GM19328 (cell line): Measurements from ENCODE around the gene CDK5RAP1.
"Not testable (repeated sequence)": the region's sequence is repeated elsewhere in the genome, so short reads cannot be mapped to it uniquely, and the experiment has no call there.

Experiments
- ATAC-seq: cut with Tn5 transposase; IDR thresholded peaks from one replicate; pipeline ENCODE4 v1.9.1; 2021; ENCODE audit warnings: mild to moderate bottlenecking, moderate library complexity; ENCODE audit not compliant: unreplicated experiment

The CDK5RAP1 gene, protein sequence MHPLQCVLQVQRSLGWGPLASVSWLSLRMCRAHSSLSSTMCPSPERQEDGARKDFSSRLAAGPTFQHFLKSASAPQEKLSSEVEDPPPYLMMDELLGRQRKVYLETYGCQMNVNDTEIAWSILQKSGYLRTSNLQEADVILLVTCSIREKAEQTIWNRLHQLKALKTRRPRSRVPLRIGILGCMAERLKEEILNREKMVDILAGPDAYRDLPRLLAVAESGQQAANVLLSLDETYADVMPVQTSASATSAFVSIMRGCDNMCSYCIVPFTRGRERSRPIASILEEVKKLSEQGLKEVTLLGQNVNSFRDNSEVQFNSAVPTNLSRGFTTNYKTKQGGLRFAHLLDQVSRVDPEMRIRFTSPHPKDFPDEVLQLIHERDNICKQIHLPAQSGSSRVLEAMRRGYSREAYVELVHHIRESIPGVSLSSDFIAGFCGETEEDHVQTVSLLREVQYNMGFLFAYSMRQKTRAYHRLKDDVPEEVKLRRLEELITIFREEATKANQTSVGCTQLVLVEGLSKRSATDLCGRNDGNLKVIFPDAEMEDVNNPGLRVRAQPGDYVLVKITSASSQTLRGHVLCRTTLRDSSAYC

DNA sequence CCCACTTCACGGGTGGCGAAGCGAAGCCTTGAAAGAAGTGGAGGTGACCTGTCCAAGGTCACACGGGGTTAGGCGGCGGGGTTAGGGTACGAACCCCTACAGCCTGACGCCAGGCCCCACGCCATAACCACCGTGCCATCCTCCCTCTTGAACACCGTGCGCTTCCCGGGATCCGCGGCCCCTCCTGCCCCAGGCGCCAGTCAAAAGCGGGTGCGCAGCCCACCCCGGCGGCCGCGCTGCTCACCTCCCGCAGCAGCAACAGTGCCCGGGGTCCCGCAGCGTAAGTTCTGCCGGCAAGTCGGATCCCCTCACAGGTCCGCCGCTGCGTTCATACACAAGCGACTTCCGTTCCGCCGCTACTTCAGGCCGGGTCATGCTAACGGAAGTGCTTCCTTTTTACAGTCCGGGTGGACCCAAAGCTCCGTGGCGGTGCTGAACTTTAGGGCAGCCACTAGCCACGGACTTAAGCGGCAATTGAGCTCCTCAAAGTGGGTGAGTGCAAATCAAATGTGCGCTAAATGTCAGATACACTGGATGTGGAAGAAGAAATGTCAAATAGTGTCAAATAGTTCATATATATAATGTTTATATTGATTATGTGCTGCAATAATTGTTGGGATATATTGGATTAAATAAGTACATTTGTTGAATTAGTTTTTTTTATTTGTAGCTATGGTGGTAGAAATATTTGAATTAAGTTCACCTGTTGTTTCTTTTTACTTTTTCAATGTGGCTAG lies at the start of gene CDK5RAP1:
Gene CDK5RAP1, minus strand, starts transcription at position 336 of the 737 bp plus-strand sequence. CDS start 4,455 bp downstream, outside the sequence.
- ATAC-seq, result peak; percentile 80

DNA sequence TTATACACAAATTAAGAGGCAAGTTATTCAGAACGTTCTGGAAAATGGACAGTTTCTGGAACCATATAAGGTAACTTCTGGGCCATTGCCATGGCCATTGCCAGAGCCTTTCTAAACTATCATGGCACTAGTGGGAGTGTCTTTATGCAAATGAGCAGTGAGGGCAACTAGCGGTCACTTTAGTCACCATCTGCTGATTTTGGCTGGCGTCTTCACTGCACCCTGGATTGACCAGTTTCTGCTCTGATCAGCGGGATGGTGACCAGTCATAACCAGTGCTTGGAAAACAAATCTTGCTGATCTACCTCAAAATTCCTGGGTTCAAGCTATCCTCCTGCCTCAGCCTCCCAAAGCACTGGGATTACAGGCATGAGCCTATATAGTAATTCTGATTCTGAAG lies 49.5 kb upstream of the CDK5RAP1 start:
- no peak for ATAC-seq

DNA sequence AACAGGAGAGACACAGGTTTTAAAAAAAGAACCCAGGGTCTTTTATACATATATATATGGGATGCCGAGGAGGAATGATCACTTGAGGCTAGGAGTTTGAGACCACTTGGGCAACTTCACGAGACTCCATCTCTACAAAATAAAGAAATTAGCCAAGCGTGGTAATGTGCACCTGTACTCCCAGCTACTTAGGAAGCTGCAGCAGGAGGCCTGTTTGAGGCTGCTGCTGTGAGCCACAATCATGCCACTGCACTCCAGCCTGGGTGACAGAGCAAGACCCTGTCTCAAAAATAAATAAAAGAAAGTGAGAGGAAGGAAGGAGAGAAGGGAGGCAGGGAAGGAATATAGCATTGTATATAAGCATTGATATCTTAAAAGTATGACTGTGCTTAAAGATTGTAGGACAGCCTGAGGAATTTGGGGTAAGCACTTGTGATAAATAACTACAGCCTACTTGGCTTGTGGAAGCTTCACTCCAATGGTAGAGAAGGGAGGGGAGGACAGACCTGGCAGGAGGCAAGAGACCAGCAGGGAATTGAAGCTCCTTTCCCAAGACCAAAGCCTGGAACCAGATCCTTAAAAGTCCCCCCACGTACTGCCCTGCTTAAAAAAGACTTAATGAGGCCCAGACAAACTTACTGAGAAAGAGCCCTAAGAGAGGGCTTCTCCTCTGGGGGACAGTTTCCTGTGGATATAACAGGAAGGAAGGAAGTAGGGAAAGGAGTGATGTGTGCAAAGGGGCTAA lies 44.7 kb upstream of the CDK5RAP1 start:
- ATAC-seq, result no peak

DNA sequence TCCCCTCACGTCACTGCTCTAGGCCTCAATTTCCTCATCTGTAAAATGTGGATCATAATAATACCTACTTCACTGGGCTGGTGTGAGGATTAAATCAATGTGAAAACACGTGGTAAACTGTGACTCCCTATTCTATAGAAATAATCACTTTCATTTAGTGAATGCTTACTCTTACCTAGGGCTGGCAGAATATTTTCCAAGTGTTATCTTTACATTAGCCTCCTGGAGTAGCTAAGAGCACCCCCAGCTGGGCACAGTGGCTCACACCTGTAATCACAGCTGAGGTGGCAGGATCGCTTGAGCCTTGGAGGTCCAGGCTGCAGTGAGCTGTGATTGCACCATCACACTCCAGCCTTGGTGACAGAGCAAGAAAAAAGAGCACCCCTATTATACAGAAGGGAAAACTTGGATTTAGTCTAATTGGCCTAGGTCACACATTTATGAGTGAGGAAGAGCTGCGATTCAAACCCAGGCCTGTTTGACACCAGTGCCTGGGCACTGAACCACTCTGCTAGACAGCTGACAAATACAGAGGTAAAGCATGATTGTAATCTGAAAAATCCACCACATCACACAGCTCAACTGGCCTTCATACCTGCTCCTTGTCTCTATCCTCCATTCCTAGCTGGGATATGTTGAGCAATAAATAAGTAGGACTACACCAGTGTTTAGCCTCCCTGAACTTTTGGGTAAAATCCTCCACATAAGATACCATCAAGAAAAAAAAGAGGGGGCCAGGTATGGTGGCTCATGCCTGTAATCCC lies 43.7 kb upstream of the CDK5RAP1 start:
- ATAC-seq, result no peak

DNA sequence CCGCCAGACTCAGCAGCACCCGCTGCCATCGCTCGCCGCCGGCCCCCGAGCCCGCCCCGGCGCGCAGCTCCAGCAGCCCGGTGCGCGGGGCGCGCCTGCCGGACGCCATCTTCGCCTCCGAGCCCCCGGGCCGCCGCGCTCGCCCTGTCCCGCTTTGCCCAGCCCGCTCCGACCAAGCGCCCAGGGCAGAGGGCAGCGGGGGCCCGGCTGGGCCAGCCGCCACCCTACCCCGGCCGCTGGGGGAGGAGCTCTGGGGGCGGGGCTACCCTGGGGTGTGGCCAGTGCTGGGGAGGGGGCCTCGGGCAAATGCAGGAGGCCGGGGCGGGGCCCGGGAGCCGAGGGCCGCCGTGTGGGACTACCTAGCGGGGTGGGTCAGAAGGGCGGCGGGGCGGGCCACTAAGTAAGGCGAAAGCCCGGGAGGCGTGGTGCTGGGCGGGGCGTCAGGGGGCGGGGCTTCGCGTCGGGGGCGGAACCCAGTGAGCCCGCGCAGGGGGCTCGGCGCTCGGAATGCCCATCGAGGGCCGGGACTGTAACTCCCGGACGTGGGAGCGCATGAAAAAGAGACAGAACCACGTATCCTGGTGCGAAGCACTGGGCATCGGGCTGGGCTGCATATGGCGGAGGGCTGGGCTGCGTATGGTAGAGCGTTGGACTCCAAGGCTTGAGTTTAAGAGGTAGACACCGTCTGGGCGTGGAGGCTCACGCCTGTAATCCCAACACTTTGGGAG lies 42.4 kb upstream of the CDK5RAP1 start, which contains the start of gene SNTA1:
Gene SNTA1, minus strand, starts transcription at position 252 of the 728 bp plus-strand sequence. Its CDS starts 143 bp downstream, at position 109.
- peak; percentile 73 for ATAC-seq

DNA sequence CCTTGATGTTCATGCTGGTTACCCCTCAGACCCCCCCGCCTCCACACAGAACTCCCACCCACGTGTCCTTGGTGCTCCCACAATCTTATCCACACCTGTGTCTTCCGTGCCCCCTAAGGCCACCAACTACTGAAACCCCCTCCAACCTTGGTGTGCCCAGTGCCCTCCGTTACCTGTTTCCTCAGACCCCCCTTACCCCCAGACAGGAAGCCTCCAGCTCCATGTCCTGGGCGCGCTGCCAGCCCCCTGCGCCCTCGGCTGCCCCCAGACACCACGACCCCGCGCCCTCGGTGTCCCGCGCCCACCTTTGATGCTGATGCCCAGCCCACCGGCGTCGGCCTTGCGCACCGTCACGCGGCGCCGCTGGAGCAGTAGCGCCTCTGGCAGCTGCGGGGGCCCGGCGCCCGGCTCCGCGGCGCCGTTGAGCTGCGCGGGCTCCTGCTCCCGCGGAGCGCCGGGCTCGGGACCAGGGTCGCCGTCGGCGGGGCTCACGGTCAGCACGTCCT lies 41.7 kb upstream of the CDK5RAP1 start:
- ATAC-seq, result peak; percentile 21

DNA sequence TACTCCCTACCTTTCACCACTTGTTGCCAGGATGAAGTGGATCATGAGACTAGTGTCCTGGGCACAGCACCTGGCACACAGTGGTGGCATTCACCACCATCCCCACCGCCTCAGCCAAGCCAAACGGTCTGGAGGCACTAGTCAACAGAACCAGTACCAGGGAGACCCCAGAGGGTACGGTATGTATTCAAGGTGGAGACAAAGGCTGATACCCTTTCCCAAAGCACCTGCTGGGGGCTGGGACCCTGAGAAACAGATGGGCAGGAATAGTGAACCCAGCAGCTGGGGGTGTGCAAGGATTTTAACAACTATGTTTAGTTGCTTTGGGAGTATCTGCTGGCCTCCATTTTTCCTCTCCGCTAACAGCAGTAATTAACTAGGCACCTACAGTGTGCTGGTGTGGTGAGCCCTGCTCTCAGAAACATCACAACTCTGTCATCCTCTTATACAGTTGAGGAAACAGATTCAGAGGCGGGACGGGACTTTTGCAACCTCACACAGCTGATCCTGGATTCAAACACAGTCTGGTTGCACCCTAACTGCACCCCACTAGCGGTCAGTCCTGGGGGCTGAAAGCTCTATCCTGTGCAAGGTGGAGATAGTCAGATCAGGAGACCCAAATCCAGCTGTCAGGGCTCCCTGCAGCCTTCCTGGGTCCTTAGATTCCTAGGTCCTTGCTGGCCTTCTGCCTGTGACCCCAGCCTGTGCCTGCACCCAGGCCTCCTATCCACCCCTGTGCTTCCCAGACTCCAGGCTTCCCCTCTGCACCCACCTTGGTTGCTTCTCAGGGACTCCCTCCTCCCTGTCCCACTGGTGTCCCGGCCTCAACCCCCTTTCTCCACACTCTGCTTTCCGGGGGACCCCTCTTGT lies 41.1 kb upstream of the CDK5RAP1 start:
- ATAC-seq, result no peak

DNA sequence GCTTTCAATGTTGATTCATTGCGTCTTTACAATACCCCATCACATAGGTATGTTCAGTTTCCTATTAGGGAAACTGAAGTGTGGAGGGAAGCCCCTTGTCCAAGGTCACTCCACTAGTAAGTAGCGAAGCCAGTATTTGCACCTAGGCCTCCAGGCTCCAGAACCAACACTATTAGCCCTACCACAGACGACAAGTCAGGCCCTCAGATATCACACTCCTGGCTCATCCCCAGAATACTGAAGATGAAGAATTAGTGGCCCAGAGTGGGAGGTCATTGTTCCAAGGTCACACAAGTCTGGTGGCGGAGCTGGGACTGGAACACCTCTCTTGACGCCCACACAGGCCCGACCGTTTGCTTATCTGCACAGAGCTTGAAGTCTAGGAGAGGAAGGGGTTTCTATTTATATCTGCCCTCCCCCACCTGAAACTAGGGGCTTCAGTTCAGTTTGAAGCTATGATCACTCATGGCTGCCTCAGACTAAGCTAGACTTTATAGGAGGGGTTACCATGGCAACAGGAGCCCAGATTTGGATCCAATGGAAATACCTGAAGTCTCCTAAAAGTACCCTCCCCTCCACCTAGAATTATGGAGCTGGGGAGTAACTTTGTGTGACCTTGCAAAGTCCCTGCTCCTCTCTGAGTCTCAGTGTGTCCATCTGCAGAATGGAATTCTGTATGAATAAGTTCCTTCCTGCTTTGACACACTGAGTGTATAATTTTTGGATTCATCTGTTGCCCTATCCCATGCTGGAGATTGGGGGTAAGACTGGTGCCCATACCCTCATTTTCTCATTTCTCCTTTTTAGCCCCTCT lies 40.0 kb upstream of the CDK5RAP1 start:
- ATAC-seq, result no peak

DNA sequence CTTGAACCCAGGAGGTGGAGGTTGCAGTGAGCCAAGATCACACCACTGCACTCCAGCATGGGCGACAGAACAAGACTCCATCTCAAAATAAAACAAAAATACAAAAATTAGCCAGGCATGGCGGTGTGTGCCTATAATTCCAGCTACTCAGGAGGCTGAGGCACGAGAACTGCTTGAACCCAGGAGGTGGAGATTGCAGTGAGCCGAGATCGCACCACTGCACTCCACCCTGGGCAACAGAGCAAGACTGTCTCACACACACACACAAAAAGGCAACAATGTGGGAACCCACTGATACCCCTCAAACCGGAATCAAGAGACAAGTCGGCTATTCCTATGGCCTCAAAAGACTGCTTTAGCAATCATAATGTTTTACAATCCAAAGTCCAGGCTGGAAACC lies 39.2 kb upstream of the CDK5RAP1 start:
- ATAC-seq, result not testable (repeated sequence)

DNA sequence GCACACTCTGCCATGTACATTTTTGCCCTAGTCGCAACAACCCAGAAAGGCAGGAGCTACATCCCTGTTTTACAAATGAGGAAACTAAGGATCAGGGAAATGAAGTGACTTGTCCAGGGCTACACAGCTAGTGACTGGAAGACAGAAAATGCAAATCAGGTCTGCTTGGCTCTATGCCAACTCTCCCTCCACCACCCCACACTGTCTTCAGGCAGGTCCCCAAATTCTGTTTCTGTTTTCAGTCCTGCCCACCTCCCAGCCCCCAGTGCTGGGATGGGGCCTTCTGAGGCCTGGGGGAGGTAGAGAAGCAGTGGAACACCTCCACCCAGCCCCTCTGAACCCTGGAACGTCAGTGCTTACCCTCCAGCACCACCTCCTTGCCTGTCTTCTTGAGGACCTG lies 37.2 kb upstream of the CDK5RAP1 start:
- ATAC-seq, result no peak

DNA sequence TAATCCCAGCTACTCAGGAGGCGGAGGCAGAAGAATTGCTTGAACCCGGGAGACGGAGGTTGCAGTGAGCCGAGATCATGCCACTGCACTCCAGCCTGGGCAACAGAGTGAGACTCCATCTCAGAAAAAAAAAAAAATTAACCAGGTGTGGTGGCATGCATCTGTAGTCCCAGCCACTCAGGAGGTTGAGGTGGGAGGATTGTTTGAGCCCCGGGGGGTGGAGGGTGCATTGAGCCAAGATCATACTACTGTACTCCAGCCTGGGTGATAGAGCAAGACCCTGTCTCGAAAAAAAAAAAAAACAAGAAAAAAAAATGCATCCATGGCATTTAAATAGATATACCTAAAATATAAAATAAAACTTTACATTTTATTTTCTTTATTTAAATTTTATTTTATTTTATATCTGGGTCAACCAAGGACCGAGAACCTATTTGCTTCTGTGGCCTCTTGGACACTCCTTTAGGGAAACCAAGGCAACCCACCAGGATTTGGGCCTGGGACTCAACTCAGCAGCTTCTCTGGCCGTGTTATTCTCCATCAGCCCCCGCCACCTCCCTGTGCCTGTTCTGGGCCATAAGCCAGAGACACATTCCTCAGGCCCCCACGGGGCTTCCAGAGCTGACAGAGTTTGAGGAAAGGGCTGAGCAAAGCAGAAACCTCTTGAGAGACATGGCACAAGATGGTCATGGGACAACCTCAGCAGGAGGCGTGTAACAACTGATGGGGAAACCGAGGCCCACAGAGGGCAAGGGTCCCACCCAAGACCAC lies 36.0 kb upstream of the CDK5RAP1 start:
- no peak for ATAC-seq

DNA sequence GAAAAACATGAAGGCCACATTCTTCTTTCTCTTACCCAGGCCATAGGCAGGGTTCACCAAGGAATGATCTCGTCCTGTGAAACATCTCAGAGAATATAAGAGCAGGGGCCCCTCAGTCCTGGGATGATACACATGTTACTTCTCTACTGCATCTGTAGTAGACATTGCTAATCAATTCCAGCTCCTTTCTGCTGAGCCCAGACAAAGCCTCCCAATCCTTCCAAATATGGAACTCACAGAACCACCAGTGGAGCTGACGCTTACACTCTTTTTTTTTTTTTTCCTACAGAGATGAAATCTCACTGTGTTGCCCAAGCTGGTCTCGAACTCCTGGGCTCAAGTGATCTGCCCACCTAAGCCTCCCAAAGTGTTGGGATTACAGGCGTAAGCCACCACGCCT lies 33.1 kb upstream of the CDK5RAP1 start:
- ATAC-seq, result no peak

DNA sequence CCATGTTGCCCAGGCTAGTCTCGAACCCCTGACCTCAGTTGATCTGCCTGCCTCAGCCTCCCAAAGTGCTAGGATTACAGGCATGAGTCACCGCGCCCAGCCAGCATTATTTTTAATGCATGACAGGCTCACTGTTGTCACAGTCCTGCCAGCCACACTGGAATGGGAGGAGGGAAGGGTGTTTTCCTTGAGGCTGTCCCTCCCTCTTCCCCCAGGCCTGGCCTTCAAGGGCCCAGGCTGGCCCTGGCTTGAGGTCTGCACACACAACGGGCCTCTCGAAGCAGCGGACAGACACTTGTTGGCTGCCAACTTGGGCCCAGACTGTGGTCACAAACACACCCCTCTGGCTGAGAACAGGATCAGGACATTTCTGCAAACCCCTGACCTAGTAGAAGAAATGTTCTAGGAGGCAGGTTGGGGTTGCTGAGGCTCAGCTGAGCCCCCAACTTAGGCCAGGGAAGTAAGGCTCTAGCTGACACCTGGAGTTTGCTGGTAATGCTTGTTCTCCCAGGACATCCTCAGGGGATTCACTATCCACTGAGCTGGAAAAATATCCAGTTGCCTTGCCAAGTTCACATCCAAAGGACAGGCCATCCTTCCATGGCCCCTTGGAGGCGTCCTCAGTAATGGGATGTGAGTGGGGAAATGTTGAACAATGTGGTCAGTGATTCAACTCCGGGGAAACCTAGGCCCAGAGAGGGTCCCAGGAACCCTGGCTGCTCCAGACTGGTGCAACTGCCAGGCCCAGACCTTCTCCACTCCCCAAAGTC lies 32.3 kb upstream of the CDK5RAP1 start:
- no peak for ATAC-seq

DNA sequence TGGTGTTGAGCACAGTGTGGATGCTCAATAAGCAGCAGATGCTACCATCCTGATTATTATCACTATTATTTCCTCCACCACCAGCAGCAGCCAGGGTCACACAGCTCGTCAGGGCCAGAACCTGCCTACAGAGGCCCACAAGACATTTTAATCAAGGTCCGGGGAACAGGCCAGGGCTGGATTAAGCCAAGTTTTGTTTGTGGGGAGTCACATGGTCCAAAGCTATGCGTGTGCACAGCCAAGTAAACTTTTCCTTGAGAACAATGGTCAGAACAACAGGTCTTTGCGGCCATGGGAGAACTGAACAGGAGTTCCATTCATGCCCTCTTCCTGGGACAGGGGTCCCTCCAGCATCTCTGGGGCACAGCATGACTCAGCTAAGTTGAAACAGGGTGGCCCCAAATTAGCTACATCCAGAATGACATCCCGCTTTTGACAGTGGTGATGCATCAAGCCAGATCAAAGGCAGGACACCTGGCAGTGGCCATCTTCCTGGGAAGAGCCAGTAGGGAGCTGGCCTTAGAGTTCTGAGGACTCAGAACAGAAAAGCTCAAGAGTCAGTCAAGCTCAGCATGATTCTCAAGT lies 30.6 kb upstream of the CDK5RAP1 start:
- no peak for ATAC-seq

DNA sequence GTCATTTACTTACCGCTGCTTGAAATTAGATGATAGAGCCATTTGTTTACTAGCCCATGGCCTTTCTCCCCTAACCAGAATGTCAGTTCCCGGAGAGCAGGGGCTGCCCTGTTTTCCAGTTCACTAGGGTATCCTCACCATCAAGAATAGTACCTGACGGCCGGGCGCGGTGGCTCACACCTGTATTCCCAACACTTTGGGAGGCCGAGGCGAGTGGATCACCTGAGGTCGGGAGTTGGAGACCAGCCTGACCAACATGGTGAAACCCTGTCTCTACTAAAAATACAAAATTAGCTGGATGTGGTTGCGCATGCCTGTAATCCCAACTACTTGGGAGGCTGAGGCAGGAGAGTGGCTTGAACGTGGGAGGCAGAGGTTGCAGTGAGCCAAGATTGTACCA lies 22.6 kb upstream of the CDK5RAP1 start:
- ATAC-seq, result not testable (repeated sequence)
